ENCODE results near the gene FRMD8. TPM values are rescaled to one million over a fixed set of nuclear protein-coding genes. Genes with fewer than 3 reads are reported as not detected.

Gene FRMD8
- polyA plus RNA-seq, 3 donors = 33.7 to 41.2 (median 35.4) TPM

DNA sequence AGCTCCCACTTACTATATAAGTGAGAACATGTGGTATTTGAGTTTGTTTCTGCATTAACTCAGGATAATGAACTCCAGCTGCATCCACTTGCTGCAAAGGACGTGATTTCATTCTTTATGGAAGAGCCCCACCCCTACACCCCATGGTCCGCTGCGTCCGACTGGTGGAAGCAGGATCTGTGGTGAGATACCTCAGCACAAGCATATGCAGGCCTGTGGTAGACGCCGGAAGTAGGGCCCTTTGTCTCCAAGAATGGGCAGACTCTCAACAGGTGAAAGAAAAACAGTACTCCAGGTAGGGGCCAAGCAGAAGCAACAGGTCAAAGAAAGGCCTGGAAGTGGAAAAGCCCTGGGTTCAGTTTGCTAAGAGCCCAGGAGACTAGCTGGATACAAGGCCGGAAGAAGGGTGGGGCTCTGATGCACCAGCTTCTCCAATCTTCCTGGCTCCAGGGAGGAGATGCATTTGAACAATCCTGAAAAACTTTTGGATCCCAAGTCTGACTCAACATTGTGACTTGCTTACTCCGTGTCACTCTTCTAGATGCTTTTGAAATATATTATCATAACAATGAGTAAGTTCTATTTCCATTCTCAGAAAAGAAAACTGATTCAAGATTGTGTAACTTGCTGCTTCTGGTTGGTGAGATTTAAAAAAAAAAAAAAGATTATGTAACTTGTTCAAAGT is 66.5 kb downstream of the FRMD8 start:
- no peaks in the 10 kb centered on the region for H3K27me3 ChIP-seq (ENCODE audit: control insufficient read depth in 2 of 2, insufficient read depth in 2 of 2, low read length in 2 of 2)
- no peak overlapping the region for H3K9ac ChIP-seq (ENCODE audit: insufficient read depth, low read length, poor library complexity, severe bottlenecking)
- H3K4me3 ChIP-seq (replicated peaks in 1 of 3; ENCODE audit: low read depth in 2 of 3, low read length in 3 of 3) = peak overlapping the region in 1 of 3 experiments; percentile 76
- peak overlapping the region; percentile 59 for H3K4me2 ChIP-seq (replicated peaks; ENCODE audit: extremely low read depth, low read length, poor library complexity, severe bottlenecking)
- intact Hi-C loops (cut with micrococcal nuclease) = no loop called here
- peak overlapping the region; percentile 87 to 97 (median 95) for H3K27ac Mint-ChIP-seq
- peak in 2 of 3 donors; percentile 82 to 89 for DNase-seq
- TF ChIP-seq, protein P1, sequence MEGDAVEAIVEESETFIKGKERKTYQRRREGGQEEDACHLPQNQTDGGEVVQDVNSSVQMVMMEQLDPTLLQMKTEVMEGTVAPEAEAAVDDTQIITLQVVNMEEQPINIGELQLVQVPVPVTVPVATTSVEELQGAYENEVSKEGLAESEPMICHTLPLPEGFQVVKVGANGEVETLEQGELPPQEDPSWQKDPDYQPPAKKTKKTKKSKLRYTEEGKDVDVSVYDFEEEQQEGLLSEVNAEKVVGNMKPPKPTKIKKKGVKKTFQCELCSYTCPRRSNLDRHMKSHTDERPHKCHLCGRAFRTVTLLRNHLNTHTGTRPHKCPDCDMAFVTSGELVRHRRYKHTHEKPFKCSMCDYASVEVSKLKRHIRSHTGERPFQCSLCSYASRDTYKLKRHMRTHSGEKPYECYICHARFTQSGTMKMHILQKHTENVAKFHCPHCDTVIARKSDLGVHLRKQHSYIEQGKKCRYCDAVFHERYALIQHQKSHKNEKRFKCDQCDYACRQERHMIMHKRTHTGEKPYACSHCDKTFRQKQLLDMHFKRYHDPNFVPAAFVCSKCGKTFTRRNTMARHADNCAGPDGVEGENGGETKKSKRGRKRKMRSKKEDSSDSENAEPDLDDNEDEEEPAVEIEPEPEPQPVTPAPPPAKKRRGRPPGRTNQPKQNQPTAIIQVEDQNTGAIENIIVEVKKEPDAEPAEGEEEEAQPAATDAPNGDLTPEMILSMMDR (IDR thresholded peaks at IDR 0.05) = no peak
- peak overlapping the region in 1 of 2 donors; percentile 93 for H3K4me3 Mint-ChIP-seq
- no peak overlapping the region for H2AFZ ChIP-seq (ENCODE audit: insufficient read depth, low read depth, low read length, poor library complexity, severe bottlenecking)
- peaks cover 40% of the 10 kb centered on the region for H4K20me1 ChIP-seq (ENCODE audit: insufficient read depth, low read length)
- H3K36me3 Mint-ChIP-seq = peaks cover 0 to 4% of the 10 kb centered on the region in 2 donors
- H3K4me1 ChIP-seq (ENCODE audit: control insufficient read depth in 1 of 2, insufficient read depth in 2 of 2, low read length in 2 of 2) = peaks cover 33 to 35% of the 10 kb centered on the region in 2 donors
- H3K4me1 Mint-ChIP-seq = peaks cover 53% of the 10 kb centered on the region
- H3K36me3 ChIP-seq (replicated peaks in 1 of 2; ENCODE audit: control insufficient read depth in 1 of 2, insufficient read depth in 2 of 2, low read length in 2 of 2) = no peaks in the 10 kb centered on the region
- no peaks in the 10 kb centered on the region for H3K9me3 ChIP-seq (replicated peaks in 1 of 2; ENCODE audit: control insufficient read depth in 1 of 2, insufficient read depth in 1 of 2, low read length in 2 of 2)
- no peaks in the 10 kb centered on the region for H3K79me2 ChIP-seq (ENCODE audit: insufficient read depth, low read length)
- peaks cover 0 to 8% (median 0%) of the 10 kb centered on the region in 7 donors for H3K9me3 Mint-ChIP-seq
- H3K27ac ChIP-seq (ENCODE audit: low read depth in 1 of 2, low read length in 2 of 2) = peak overlapping the region; percentile 41 to 74
- peaks cover 0 to 11% (median 2%) of the 10 kb centered on the region in 3 donors for H3K27me3 Mint-ChIP-seq (ENCODE audit: low read depth in 3 of 3)
- 86% methylated on average over 3 of the region's 8 CpGs for WGBS (ENCODE audit: insufficient coverage)

DNA sequence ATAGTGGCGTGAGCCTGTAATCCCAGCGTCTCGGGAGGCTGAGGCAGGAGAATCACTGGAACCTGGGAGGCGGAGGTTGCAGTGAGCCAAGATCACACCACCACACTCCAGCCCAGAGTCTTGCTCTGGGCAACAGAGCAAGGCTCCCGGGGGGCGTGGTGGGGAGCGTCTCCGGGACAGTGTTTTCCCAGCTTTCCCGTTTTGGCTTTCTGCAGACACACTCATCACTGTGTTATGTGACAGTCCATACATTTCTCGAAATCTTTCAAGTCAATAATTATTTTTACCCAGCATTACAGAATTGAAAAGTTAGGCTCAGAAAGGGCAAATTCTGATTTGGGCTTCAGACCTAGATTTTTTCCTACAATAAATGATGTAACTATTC is 67.9 kb downstream of the FRMD8 start:
- Mint-ChIP-seq H3K36me3 (peaks cover 0 to 4% of the 10 kb centered on the region in 2 donors), H3K27ac (peak overlapping the region; percentile 93 to 98 (median 95)), H3K9me3 (peaks cover 0 to 8% (median 0%) of the 10 kb centered on the region in 7 donors), H3K27me3 (ENCODE audit: low read depth in 3 of 3) (peaks cover 0 to 11% (median 2%) of the 10 kb centered on the region in 3 donors), H3K4me3 (peak overlapping the region; percentile 92 to 93), H3K4me1 (peaks cover 44% of the 10 kb centered on the region)
- intact Hi-C loops (cut with micrococcal nuclease) = loop anchor here in 1 of 2 donors (2.0 kb wide), 1 partner anchor 16 kb away; no protein-coding TSS in a partner anchor
- Histone ChIP-seq H3K4me2 (replicated peaks; ENCODE audit: extremely low read depth, low read length, poor library complexity, severe bottlenecking) (peak overlapping the region; percentile 87), H3K79me2 (ENCODE audit: insufficient read depth, low read length) (no peaks in the 10 kb centered on the region), H3K9me3 (replicated peaks in 1 of 2; ENCODE audit: control insufficient read depth in 1 of 2, insufficient read depth in 1 of 2, low read length in 2 of 2) (no peaks in the 10 kb centered on the region), H3K4me3 (replicated peaks in 1 of 3; ENCODE audit: low read depth in 2 of 3, low read length in 3 of 3) (peak overlapping the region; percentile 37 to 76 (median 48)), H2AFZ (ENCODE audit: insufficient read depth, low read depth, low read length, poor library complexity, severe bottlenecking) (no peak overlapping the region), H4K20me1 (ENCODE audit: insufficient read depth, low read length) (peaks cover 27% of the 10 kb centered on the region), H3K4me1 (ENCODE audit: control insufficient read depth in 1 of 2, insufficient read depth in 2 of 2, low read length in 2 of 2) (peaks cover 33 to 35% of the 10 kb centered on the region in 2 donors), H3K27me3 (ENCODE audit: control insufficient read depth in 2 of 2, insufficient read depth in 2 of 2, low read length in 2 of 2) (no peaks in the 10 kb centered on the region), H3K9ac (ENCODE audit: insufficient read depth, low read length, poor library complexity, severe bottlenecking) (peak overlapping the region; percentile 60), H3K27ac (ENCODE audit: low read depth in 1 of 2, low read length in 2 of 2) (peak overlapping the region in 1 of 2 donors; percentile 77), H3K36me3 (replicated peaks in 1 of 2; ENCODE audit: control insufficient read depth in 1 of 2, insufficient read depth in 2 of 2, low read length in 2 of 2) (no peaks in the 10 kb centered on the region)
- no peak for DNase-seq
- 96% methylated on average over 5 of the region's 10 CpGs for WGBS (ENCODE audit: insufficient coverage)
- TF ChIP-seq, protein P1 (IDR thresholded peaks at IDR 0.05) = no peak

Data from CD14-positive monocyte (primary cell).